Neural cell (in vitro differentiated cells): ENCODE data around the gene KAT14. TPM values are rescaled to one million over a fixed set of nuclear protein-coding genes. Genes with fewer than 3 reads are reported as not detected.

Source experiments
- H2AFZ ChIP-seq: fragments of 200-600, 300-800 bp; sonication (generic), shearing (Covaris generic); 2 replicates; pipeline ENCODE4 v1.6.0; 2014; ENCODE audit warnings: low read depth, mild to moderate bottlenecking, antibody characterized with exemption, low read length, moderate library complexity
- H3F3A ChIP-seq: fragments of 200-600 bp; shearing (Covaris generic); 2 replicates; pipeline ENCODE4 v1.6.1; 2016; ENCODE audit warnings: mild to moderate bottlenecking, moderate library complexity, mixed read lengths, antibody characterized with exemption, low read length; ENCODE audit not compliant: insufficient read depth, poor library complexity, severe bottlenecking
- H3K27ac ChIP-seq: fragments of 200-600, 300-800 bp; sonication (generic), shearing (Covaris generic); 2 replicates; pipeline ENCODE4 v1.5.1; 2014; ENCODE audit warnings: mild to moderate bottlenecking, low read length, moderate library complexity
- H3K27me3 ChIP-seq: fragments of 300-800, 200-600 bp; sonication (generic), shearing (Covaris generic); 2 replicates; pipeline ENCODE4 v1.6.0; 2014; ENCODE audit warnings: mild to moderate bottlenecking, low read depth, low read length, moderate library complexity; ENCODE audit not compliant: insufficient read depth
- H3K36me3 ChIP-seq: fragments of 300-800, 200-600 bp; sonication (generic), shearing (Covaris generic); 2 replicates; pipeline ENCODE4 v1.5.1; 2014; ENCODE audit warnings: mild to moderate bottlenecking, antibody characterized with exemption, low read length, moderate library complexity; ENCODE audit not compliant: insufficient read depth
- H3K4me2 ChIP-seq: fragments of 300-800, 200-600 bp; sonication (generic), shearing (Covaris generic); 2 replicates; pipeline ENCODE4 v1.6.0; 2014; ENCODE audit warnings: mild to moderate bottlenecking, low read length
- H3K4me3 ChIP-seq: fragments of 300-800, 200-600 bp; sonication (generic), shearing (Covaris generic); 2 replicates; pipeline ENCODE4 v1.5.1; 2014; ENCODE audit warnings: mild to moderate bottlenecking, low read length, moderate library complexity
- H3K79me2 ChIP-seq: fragments of 200-600 bp; shearing (Covaris generic); replicated peaks from 2 replicates; pipeline ENCODE4 v1.6.0; 2014; ENCODE audit warnings: mild to moderate bottlenecking, low read length, moderate library complexity; ENCODE audit not compliant: insufficient read depth
- H3K9ac ChIP-seq: fragments of 300-800, 200-600 bp; sonication (generic), shearing (Covaris generic); 2 replicates; pipeline ENCODE4 v1.6.1; 2016; ENCODE audit warnings: mild to moderate bottlenecking, low read length, mixed read lengths
- H3K9me2 ChIP-seq: fragments of 200-600 bp; shearing (Covaris generic); 2 replicates; pipeline ENCODE4 v1.6.1; 2016; ENCODE audit warnings: mild to moderate bottlenecking, low read length, mixed read lengths; ENCODE audit not compliant: insufficient read depth
- H3K9me3 ChIP-seq: fragments of 200-600, 300-800 bp; sonication (generic), shearing (Covaris generic); 2 replicates; pipeline ENCODE4 v1.6.1; 2016; ENCODE audit warnings: mild to moderate bottlenecking, mixed run types, low read length, moderate library complexity, mixed read lengths
- H4K20me1 ChIP-seq: fragments of 200-600 bp; shearing (Covaris generic); 2 replicates; pipeline ENCODE4 v1.6.1; 2016; ENCODE audit warnings: mild to moderate bottlenecking, mixed run types; ENCODE audit not compliant: insufficient read depth
- CTCF ChIP-seq: fragments of 450-650 bp; IDR thresholded peaks from 2 replicates; pipeline ENCODE4 v1.5.1; 2014; ENCODE audit warnings: antibody characterized with exemption, mild to moderate bottlenecking, moderate library complexity; ENCODE audit not compliant: poor library complexity, severe bottlenecking
- EP300 ChIP-seq: fragments of 450-650 bp; conservative IDR thresholded peaks from 2 replicates; pipeline ENCODE4 v1.6.1; 2014; ENCODE audit warnings: antibody characterized with exemption, mild to moderate bottlenecking, moderate library complexity; ENCODE audit not compliant: poor library complexity, severe bottlenecking
- EZH2 ChIP-seq: fragments of 200-600, 300-800 bp; shearing (Covaris generic), sonication (generic); IDR thresholded peaks from 2 replicates; pipeline ENCODE4 v1.6.1; 2014; ENCODE audit warnings: antibody characterized with exemption, low read length, borderline replicate concordance, mild to moderate bottlenecking; ENCODE audit not compliant: insufficient read depth, poor library complexity, severe bottlenecking
- MXI1 ChIP-seq: fragments of 450-650 bp; conservative IDR thresholded peaks from 2 replicates; pipeline ENCODE4 v1.6.1; 2014; ENCODE audit warnings: antibody characterized with exemption, mild to moderate bottlenecking; ENCODE audit not compliant: poor library complexity, severe bottlenecking
- POLR2AphosphoS5 ChIP-seq: IDR thresholded peaks from 2 replicates; pipeline ENCODE4 v1.6.1; 2012
- RAD21 ChIP-seq: fragments of 450-650 bp; conservative IDR thresholded peaks from 2 replicates; pipeline ENCODE4 v1.6.1; 2014; ENCODE audit warnings: antibody characterized with exemption, mild to moderate bottlenecking, moderate library complexity
- REST ChIP-seq: IDR thresholded peaks from 2 replicates; pipeline ENCODE4 v1.6.1; 2012; ENCODE audit warnings: borderline replicate concordance
- SMC3 ChIP-seq: fragments of 450-650 bp; conservative IDR thresholded peaks from 2 replicates; pipeline ENCODE4 v1.6.1; 2014; ENCODE audit warnings: antibody characterized with exemption, mild to moderate bottlenecking, moderate library complexity; ENCODE audit not compliant: poor library complexity
- TAF1 ChIP-seq: IDR thresholded peaks from 2 replicates; pipeline ENCODE4 v1.6.1; 2012; ENCODE audit warnings: low read depth
- polyA plus RNA-seq: library from polyadenylated mRNA; depleted of rRNA; stranded (reverse); fragments of >200 nt; gene quantifications from 2 replicates; pipeline ENCODE4 v1.2.3, GENCODE V29; 2014

The KAT14 gene
- polyA plus RNA-seq, 1 donor from 2014 or later = 19.3 TPM

GRCh38 chr20:18195931-18196330 lies 58.3 kb downstream of the KAT14 start:
- no peaks in the 10 kb centered on the region for H4K20me1 ChIP-seq
- H3K9me3 ChIP-seq = no peaks in the 10 kb centered on the region
- no peaks in the 10 kb centered on the region for H3K36me3 ChIP-seq
- no peaks in the 10 kb centered on the region for H3K9me2 ChIP-seq
- no peaks in the 10 kb centered on the region for H3K27me3 ChIP-seq
- H3K27ac ChIP-seq = no peak overlapping the region
- no peak overlapping the region for H2AFZ ChIP-seq
- no peak overlapping the region for H3K9ac ChIP-seq
- H3K4me2 ChIP-seq = no peak overlapping the region
- TF ChIP-seq TAF1 = no peak
- no peak for TF ChIP-seq RAD21
- TF ChIP-seq REST = no peak
- no peaks in the 10 kb centered on the region for H3F3A ChIP-seq
- no peaks in the 10 kb centered on the region for H3K79me2 ChIP-seq
- H3K4me3 ChIP-seq = no peak overlapping the region

- no peak overlapping the region for H2AFZ ChIP-seq
- no peaks in the 10 kb centered on the region for H4K20me1 ChIP-seq
- H3K4me3 ChIP-seq = no peak overlapping the region
- H3K27me3 ChIP-seq = no peaks in the 10 kb centered on the region
- H3K9ac ChIP-seq = no peak overlapping the region
- no peak overlapping the region for H3K4me2 ChIP-seq
- H3K36me3 ChIP-seq = no peaks in the 10 kb centered on the region
- TF ChIP-seq EZH2 = no peak
- TF ChIP-seq EP300 = no peak
- TF ChIP-seq RAD21 = no peak
- TF ChIP-seq POLR2AphosphoS5 = no peak
- TF ChIP-seq TAF1 = no peak
- TF ChIP-seq CTCF = no peak
- no peak for TF ChIP-seq MXI1
- TF ChIP-seq REST = no peak
- TF ChIP-seq SMC3 = no peak
- H3F3A ChIP-seq = no peaks in the 10 kb centered on the region
- no peaks in the 10 kb centered on the region for H3K79me2 ChIP-seq
- no peaks in the 10 kb centered on the region for H3K9me2 ChIP-seq
- H3K9me3 ChIP-seq = no peaks in the 10 kb centered on the region
- H3K27ac ChIP-seq = no peak overlapping the region
Observed at GRCh38 chr20:18197382-18198070, 59.9 kb downstream of the KAT14 start.
